Activated T-helper 17 cell treated with anti-CD3 and anti-CD28 coated beads, Interleukin-2, amount 50 U/mL, for 72 hours (primary cell): ENCODE results near the gene METTL13. TPM values are rescaled to one million over a fixed set of nuclear protein-coding genes. Genes with fewer than 3 reads are reported as not detected.
A peak's percentile ranks its signal among the peaks of the same experiment; 100 is the strongest.

Experiments used
- ATAC-seq: fragments of 150-1000 bp; cut with Tn5 transposase; replicated peaks from 2 replicates; pipeline ENCODE4 v1.10.0; 2021; ENCODE audit warnings: mild to moderate bottlenecking, moderate library complexity
- H3K27ac Mint-ChIP-seq: one replicate; pipeline ENCODE4 v1.8.0; 2022; ENCODE audit warnings: mixed read lengths
- H3K27me3 Mint-ChIP-seq: one replicate; pipeline ENCODE4 v1.8.0; 2022; ENCODE audit warnings: mixed read lengths
- H3K36me3 Mint-ChIP-seq: one replicate; pipeline ENCODE4 v1.8.0; 2022; ENCODE audit warnings: low read depth, mild to moderate bottlenecking, mixed read lengths
- H3K4me1 Mint-ChIP-seq: one replicate; pipeline ENCODE4 v1.8.0; 2022; ENCODE audit warnings: mixed read lengths
- H3K4me3 Mint-ChIP-seq: one replicate; pipeline ENCODE4 v1.8.0; 2022; ENCODE audit warnings: mild to moderate bottlenecking, mixed read lengths
- H3K9me3 Mint-ChIP-seq: one replicate; pipeline ENCODE4 v1.8.0; 2022; ENCODE audit warnings: mixed read lengths
- total RNA-seq, 2 donors: library from RNA; stranded (reverse); gene quantifications; one replicate each; pipeline ENCODE4 v1.2.3, GENCODE V29; 2022

METTL13 gene
- total RNA-seq, 2 donors from 2014 or later: 77.7 to 83.1 TPM

- H3K9me3 Mint-ChIP-seq: no peaks in the 10 kb centered on the region
- peaks cover 6% of the 10 kb centered on the region for H3K4me1 Mint-ChIP-seq
- H3K27ac Mint-ChIP-seq: no peak overlapping the region
- peaks cover 21% of the 10 kb centered on the region for H3K36me3 Mint-ChIP-seq
- no peaks in the 10 kb centered on the region for H3K27me3 Mint-ChIP-seq
- H3K4me3 Mint-ChIP-seq: no peak overlapping the region
- no peak for ATAC-seq
Measured at GRCh38 chr1:171803045-171803444, 21.6 kb downstream of the METTL13 start.

- H3K36me3 Mint-ChIP-seq: peaks cover 17% of the 10 kb centered on the region
- no peak overlapping the region for H3K27ac Mint-ChIP-seq
- no peak overlapping the region for H3K4me3 Mint-ChIP-seq
- no peaks in the 10 kb centered on the region for H3K9me3 Mint-ChIP-seq
- peaks cover 6% of the 10 kb centered on the region for H3K4me1 Mint-ChIP-seq
- no peaks in the 10 kb centered on the region for H3K27me3 Mint-ChIP-seq
- ATAC-seq: no peak
Measured at GRCh38 chr1:171803461-171804022, 22.1 kb downstream of the METTL13 start.

- no peaks in the 10 kb centered on the region for H3K9me3 Mint-ChIP-seq
- ATAC-seq: peak; percentile 80
- peaks cover 6% of the 10 kb centered on the region for H3K4me1 Mint-ChIP-seq
- H3K4me3 Mint-ChIP-seq: no peak overlapping the region
- H3K27me3 Mint-ChIP-seq: peaks cover 5% of the 10 kb centered on the region
- H3K36me3 Mint-ChIP-seq: peaks cover 1% of the 10 kb centered on the region
- H3K27ac Mint-ChIP-seq: no peak overlapping the region
Measured at GRCh38 chr1:171805395-171806115, 24.1 kb downstream of the METTL13 start.

- Mint-ChIP-seq H3K4me3 (no peak overlapping the region), H3K36me3 (no peaks in the 10 kb centered on the region), H3K4me1 (peaks cover 6% of the 10 kb centered on the region), H3K9me3 (no peaks in the 10 kb centered on the region), H3K27me3 (peaks cover 5% of the 10 kb centered on the region), H3K27ac (no peak overlapping the region)
- no peak for ATAC-seq
Measured at GRCh38 chr1:171807556-171807955, 26.1 kb downstream of the METTL13 start.

- Mint-ChIP-seq H3K4me3 (no peak overlapping the region), H3K36me3 (no peaks in the 10 kb centered on the region), H3K9me3 (no peaks in the 10 kb centered on the region), H3K27me3 (peaks cover 5% of the 10 kb centered on the region), H3K4me1 (peaks cover 6% of the 10 kb centered on the region), H3K27ac (peak overlapping the region; percentile 14)
- no peak for ATAC-seq
Measured at GRCh38 chr1:171809834-171810233, 28.4 kb downstream of the METTL13 start.

GRCh38 chr1:171811672-171812071 is 30.2 kb downstream of the METTL13 start:
- peaks cover 2% of the 10 kb centered on the region for H3K4me1 Mint-ChIP-seq
- ATAC-seq: no peak
- peaks cover 5% of the 10 kb centered on the region for H3K27me3 Mint-ChIP-seq
- no peaks in the 10 kb centered on the region for H3K9me3 Mint-ChIP-seq
- no peak overlapping the region for H3K4me3 Mint-ChIP-seq
- no peaks in the 10 kb centered on the region for H3K36me3 Mint-ChIP-seq
- peak overlapping the region; percentile 14 for H3K27ac Mint-ChIP-seq

- H3K27ac Mint-ChIP-seq: no peak overlapping the region
- no peaks in the 10 kb centered on the region for H3K9me3 Mint-ChIP-seq
- H3K4me1 Mint-ChIP-seq: peaks cover 8% of the 10 kb centered on the region
- H3K27me3 Mint-ChIP-seq: peaks cover 5% of the 10 kb centered on the region
- H3K36me3 Mint-ChIP-seq: no peaks in the 10 kb centered on the region
- no peak overlapping the region for H3K4me3 Mint-ChIP-seq
- no peak for ATAC-seq
Measured at GRCh38 chr1:171814692-171815091, 33.2 kb downstream of the METTL13 start.

- no peak for ATAC-seq
- Mint-ChIP-seq H3K4me1 (peaks cover 8% of the 10 kb centered on the region), H3K27ac (peak overlapping the region; percentile 75), H3K4me3 (no peak overlapping the region), H3K36me3 (no peaks in the 10 kb centered on the region), H3K27me3 (no peaks in the 10 kb centered on the region), H3K9me3 (no peaks in the 10 kb centered on the region)
Measured at GRCh38 chr1:171816300-171816901, 34.9 kb downstream of the METTL13 start.

GRCh38 chr1:171817511-171818265 is 36.2 kb downstream of the METTL13 start:
- Mint-ChIP-seq H3K27me3 (no peaks in the 10 kb centered on the region), H3K4me1 (peaks cover 8% of the 10 kb centered on the region), H3K9me3 (no peaks in the 10 kb centered on the region), H3K4me3 (peak overlapping the region; percentile 51), H3K27ac (peak overlapping the region; percentile 75), H3K36me3 (no peaks in the 10 kb centered on the region)
- peak; percentile 100 for ATAC-seq

GRCh38 chr1:171819946-171820345 is 38.5 kb downstream of the METTL13 start:
- peaks cover 8% of the 10 kb centered on the region for H3K4me1 Mint-ChIP-seq
- no peak overlapping the region for H3K4me3 Mint-ChIP-seq
- H3K27me3 Mint-ChIP-seq: no peaks in the 10 kb centered on the region
- no peaks in the 10 kb centered on the region for H3K36me3 Mint-ChIP-seq
- ATAC-seq: no peak
- peaks cover 3% of the 10 kb centered on the region for H3K9me3 Mint-ChIP-seq
- no peak overlapping the region for H3K27ac Mint-ChIP-seq

- H3K27me3 Mint-ChIP-seq: no peaks in the 10 kb centered on the region
- H3K4me3 Mint-ChIP-seq: no peak overlapping the region
- H3K4me1 Mint-ChIP-seq: no peaks in the 10 kb centered on the region
- H3K27ac Mint-ChIP-seq: no peak overlapping the region
- no peaks in the 10 kb centered on the region for H3K36me3 Mint-ChIP-seq
- peaks cover 27% of the 10 kb centered on the region for H3K9me3 Mint-ChIP-seq
- no peak for ATAC-seq
Measured at GRCh38 chr1:171826973-171827372, 45.5 kb downstream of the METTL13 start.

GRCh38 chr1:171828794-171829193 is 47.3 kb downstream of the METTL13 start:
- Mint-ChIP-seq H3K4me1 (no peaks in the 10 kb centered on the region), H3K27ac (no peak overlapping the region), H3K4me3 (no peak overlapping the region), H3K9me3 (peaks cover 27% of the 10 kb centered on the region), H3K27me3 (no peaks in the 10 kb centered on the region), H3K36me3 (no peaks in the 10 kb centered on the region)
- no peak for ATAC-seq

- H3K9me3 Mint-ChIP-seq: peaks cover 4% of the 10 kb centered on the region
- no peak overlapping the region for H3K4me3 Mint-ChIP-seq
- no peaks in the 10 kb centered on the region for H3K27me3 Mint-ChIP-seq
- no peak for ATAC-seq
- H3K36me3 Mint-ChIP-seq: no peaks in the 10 kb centered on the region
- no peaks in the 10 kb centered on the region for H3K4me1 Mint-ChIP-seq
- no peak overlapping the region for H3K27ac Mint-ChIP-seq
Measured at GRCh38 chr1:171833091-171833825, 51.8 kb downstream of the METTL13 start.

- H3K9me3 Mint-ChIP-seq: no peaks in the 10 kb centered on the region
- H3K27me3 Mint-ChIP-seq: no peaks in the 10 kb centered on the region
- ATAC-seq: no peak
- no peak overlapping the region for H3K4me3 Mint-ChIP-seq
- H3K36me3 Mint-ChIP-seq: no peaks in the 10 kb centered on the region
- no peak overlapping the region for H3K27ac Mint-ChIP-seq
- H3K4me1 Mint-ChIP-seq: no peaks in the 10 kb centered on the region
Measured at GRCh38 chr1:171834821-171835220, 53.4 kb downstream of the METTL13 start.
